GM12891 (cell line): Measurements from ENCODE around the gene GTF2H3.

Experiments
- POLR2A ChIP-seq: IDR thresholded peaks from 2 replicates; pipeline ENCODE4 v1.6.1; 2011; ENCODE audit warnings: low read depth, low read length, control low read depth
- POLR2AphosphoS5 ChIP-seq: IDR thresholded peaks from 2 replicates; pipeline ENCODE4 v1.6.1; 2011; ENCODE audit warnings: low read depth, low read length, control low read depth
- POU2F2 ChIP-seq: IDR thresholded peaks from 2 replicates; pipeline ENCODE4 v1.6.1; 2011; ENCODE audit warnings: low read depth, mild to moderate bottlenecking, control low read depth, low read length, moderate library complexity
- TAF1 ChIP-seq: IDR thresholded peaks from 2 replicates; pipeline ENCODE4 v1.6.1; 2011; ENCODE audit warnings: low read depth, low read length, control low read depth

DNA sequence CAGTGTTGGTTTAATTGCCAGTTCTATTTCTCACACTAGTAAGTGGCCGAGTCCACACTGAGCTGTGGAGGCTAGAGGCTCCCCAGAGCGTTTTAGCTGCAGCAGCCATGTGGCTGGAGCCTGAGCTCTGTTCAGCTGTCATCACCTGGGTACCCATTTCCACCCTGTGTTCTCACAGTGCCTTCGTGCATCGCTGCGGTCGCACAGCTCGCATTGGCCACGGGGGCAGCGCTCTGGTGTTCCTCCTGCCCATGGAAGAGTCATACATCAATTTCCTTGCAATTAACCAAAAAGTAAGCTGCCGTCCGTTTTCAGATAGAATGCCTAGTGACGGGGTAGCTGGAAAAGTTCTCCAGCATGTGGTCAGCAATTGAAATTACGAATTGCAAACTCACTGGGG lies 16.0 kb upstream of the GTF2H3 start:
- TF ChIP-seq POLR2AphosphoS5 (0 out of 2 replicates have a peak, but pooled peaks have one; percentile 37), POLR2A (no peak), TAF1 (no peak), POU2F2 (no peak)
